ENCODE data around the gene OR51E2. TPM values are rescaled to one million over a fixed set of nuclear protein-coding genes. Genes with fewer than 3 reads are reported as not detected.

Gene OR51E2
- total RNA-seq, 4 donors from 2014 or later: 0.24 TPM; not detected in 3

DNA sequence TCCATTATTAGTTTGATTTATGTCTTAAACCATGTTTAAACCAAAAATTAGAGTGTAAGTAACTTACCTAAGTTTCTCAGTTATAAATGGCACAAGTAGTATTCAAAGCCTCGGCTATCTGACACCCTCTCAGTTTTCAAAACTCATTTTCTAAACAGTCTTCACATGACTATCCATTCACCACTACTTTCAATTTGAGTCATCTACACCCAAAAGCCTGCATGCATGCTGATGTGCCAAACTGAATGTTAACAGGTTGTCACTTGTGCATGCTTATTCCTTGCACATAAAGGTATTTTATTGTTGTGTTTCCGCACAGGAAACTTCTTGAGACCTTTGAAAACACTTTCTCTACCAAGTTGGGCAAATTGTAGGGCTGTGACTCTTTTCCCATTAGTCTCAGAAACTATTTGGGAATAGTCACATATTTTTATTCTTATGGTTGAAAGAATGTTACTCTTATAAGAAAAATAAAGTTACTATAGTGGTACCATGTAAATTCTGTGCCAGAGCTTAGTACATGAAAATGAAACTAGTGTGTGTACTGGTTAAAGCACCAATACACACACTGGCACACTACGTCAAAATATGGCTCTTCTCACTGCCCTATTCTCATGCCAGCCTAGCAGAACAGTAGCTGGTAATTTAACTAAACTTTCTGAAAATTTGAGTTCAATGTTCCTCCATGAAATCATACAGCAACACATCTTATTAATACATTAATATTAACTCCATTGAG is 2.2 kb upstream of the OR51E2 start:
- no peak for TF ChIP-seq POLR2A (IDR thresholded peaks at IDR 0.05)
- TF ChIP-seq, protein P1, sequence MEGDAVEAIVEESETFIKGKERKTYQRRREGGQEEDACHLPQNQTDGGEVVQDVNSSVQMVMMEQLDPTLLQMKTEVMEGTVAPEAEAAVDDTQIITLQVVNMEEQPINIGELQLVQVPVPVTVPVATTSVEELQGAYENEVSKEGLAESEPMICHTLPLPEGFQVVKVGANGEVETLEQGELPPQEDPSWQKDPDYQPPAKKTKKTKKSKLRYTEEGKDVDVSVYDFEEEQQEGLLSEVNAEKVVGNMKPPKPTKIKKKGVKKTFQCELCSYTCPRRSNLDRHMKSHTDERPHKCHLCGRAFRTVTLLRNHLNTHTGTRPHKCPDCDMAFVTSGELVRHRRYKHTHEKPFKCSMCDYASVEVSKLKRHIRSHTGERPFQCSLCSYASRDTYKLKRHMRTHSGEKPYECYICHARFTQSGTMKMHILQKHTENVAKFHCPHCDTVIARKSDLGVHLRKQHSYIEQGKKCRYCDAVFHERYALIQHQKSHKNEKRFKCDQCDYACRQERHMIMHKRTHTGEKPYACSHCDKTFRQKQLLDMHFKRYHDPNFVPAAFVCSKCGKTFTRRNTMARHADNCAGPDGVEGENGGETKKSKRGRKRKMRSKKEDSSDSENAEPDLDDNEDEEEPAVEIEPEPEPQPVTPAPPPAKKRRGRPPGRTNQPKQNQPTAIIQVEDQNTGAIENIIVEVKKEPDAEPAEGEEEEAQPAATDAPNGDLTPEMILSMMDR (IDR thresholded peaks at IDR 0.05 in 4 of 5, conservative IDR thresholded peaks at IDR 0.05 in 1 of 5): no peak
- ATAC-seq (no peak), DNase-seq (no peak)
- peaks cover 6 to 8% of the 10 kb centered on the region in 2 donors for H3K4me1 ChIP-seq
- in situ Hi-C loops (cut with MboI; ENCODE audit: low sequenced_read_pairs in 4 of 4): no loop called here
- H3K4me3 ChIP-seq: no peak overlapping the region
- no peak overlapping the region for H3K27ac ChIP-seq
- no peaks in the 10 kb centered on the region for H3K27me3 ChIP-seq
- no peaks in the 10 kb centered on the region for H3K36me3 ChIP-seq
- no peaks in the 10 kb centered on the region for H3K9me3 ChIP-seq
- intact Hi-C loops (cut with DNase I; ENCODE audit: low total_unique reads): no loop called here

DNA sequence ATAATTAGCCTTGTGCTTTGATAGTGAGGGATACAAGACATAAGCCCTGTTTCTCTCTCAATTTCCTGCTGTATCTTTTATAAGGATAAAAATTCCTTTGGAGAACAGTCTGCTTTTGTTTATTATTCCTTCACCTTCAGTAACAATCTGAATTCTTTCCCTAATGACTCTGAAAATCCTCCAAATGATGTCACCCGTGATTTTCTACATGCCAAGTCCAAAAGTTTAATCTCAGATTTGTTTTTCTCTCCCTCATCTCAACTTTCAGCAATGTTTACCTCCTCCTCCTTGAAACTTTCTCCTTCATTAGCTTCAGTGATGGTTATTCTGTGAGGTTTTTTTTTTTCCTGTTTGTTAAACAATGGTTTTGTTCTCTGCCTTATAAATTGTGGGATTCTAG is 2.2 kb downstream of the OR51E2 start:
- H3K4me1 ChIP-seq: no peaks in the 10 kb centered on the region
- ATAC-seq: no peak
- no peaks in the 10 kb centered on the region for H3K27me3 ChIP-seq
- H3K36me3 ChIP-seq: no peaks in the 10 kb centered on the region
- H3K9me3 ChIP-seq: no peaks in the 10 kb centered on the region
- in situ Hi-C loops (cut with MboI; ENCODE audit: low sequenced_read_pairs in 4 of 4) (no loop called here), intact Hi-C loops (cut with DNase I; ENCODE audit: low total_unique reads) (no loop called here)
- TF ChIP-seq POLR2A (IDR thresholded peaks at IDR 0.05): no peak
- TF ChIP-seq, protein P1 (IDR thresholded peaks at IDR 0.05 in 4 of 5, conservative IDR thresholded peaks at IDR 0.05 in 1 of 5): no peak
- no peak for DNase-seq
- H3K4me3 ChIP-seq: no peak overlapping the region
- no peak overlapping the region for H3K27ac ChIP-seq

DNA sequence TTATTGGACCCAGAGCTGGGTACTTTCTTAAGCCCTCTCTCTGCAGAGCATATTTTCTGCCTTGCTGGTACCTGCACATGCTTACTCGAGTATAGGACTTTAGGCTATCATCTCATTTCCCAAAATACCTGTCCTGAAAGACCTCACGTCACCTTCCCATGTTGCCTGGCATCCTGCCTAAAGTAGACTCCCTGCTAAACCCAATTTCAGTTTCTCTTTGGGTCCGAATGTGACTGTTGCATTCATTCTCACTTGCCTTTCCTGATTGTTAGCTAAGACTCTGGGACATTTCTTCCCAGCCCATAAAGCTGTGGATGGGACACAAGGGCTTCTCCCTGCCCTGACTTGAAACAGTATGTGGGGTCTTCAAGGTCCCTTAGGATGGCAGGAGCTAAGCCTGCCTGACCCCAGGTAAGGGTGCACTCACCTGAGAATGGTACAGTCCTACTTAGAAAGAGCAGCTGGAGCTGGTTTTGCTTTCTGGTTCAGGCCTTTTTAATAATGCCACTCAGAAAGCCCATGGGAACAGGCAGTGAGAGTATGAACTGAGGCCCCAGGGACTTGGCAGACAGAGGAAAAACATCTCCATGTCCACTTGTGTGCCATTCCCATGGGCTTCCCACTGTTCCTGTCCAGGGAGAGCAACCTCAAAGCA is 12.9 kb downstream of the OR51E2 start:
- intact Hi-C loops (cut with DNase I; ENCODE audit: low total_unique reads): no loop called here
- Histone ChIP-seq H3K4me3 (no peak overlapping the region), H3K4me1 (no peaks in the 10 kb centered on the region), H3K36me3 (no peaks in the 10 kb centered on the region), H3K27me3 (no peaks in the 10 kb centered on the region), H3K9me3 (no peaks in the 10 kb centered on the region), H3K27ac (no peak overlapping the region)
- DNase-seq (no peak), ATAC-seq (no peak)
- no peak for TF ChIP-seq POLR2A (IDR thresholded peaks at IDR 0.05)
- TF ChIP-seq, protein P1 (IDR thresholded peaks at IDR 0.05 in 4 of 5, conservative IDR thresholded peaks at IDR 0.05 in 1 of 5): no peak
- in situ Hi-C loops (cut with MboI; ENCODE audit: low sequenced_read_pairs in 4 of 4): no loop called here

DNA sequence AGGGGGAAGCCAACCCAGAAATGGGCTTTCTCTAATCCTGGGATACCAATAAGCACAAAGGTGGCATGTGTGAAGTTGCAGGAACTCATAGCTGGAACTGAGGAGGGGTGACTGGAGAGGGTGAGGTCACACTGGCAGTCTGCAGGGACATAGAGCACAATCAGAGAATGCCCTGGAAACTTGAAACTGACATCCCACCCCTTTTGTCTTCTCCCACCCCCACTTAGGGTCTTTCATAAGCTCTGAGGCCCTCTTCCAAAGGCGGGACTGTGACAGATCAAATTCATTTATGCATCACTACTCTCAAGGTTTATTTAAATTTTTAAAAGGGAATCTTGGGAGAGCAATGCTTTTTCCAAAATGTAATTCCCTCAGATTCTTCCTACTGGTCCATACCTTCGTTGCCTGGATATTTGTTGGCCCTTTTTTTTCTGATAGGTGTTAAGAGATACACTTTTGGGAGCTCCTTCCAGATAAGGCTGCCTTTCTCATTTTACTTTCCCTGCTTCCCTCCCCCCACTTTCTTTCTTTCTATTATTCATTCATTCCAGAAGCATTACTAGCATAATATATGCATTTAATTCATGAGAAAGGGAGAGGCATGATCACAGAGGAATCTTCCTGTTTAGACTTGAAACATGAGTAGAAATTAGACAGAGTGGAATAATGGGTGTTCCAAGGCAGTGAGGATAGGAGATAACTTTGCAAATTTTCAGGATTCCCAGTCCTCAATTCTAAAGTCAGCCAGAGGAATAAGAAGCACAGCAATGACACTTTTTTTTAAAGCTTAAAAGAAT is 14.8 kb downstream of the OR51E2 start:
- DNase-seq (no peak), ATAC-seq (no peak)
- no peaks in the 10 kb centered on the region for H3K27me3 ChIP-seq
- no peaks in the 10 kb centered on the region for H3K9me3 ChIP-seq
- no peak for TF ChIP-seq POLR2A (IDR thresholded peaks at IDR 0.05)
- TF ChIP-seq, protein P1 (IDR thresholded peaks at IDR 0.05 in 4 of 5, conservative IDR thresholded peaks at IDR 0.05 in 1 of 5): no peak
- no peaks in the 10 kb centered on the region for H3K4me1 ChIP-seq
- intact Hi-C loops (cut with DNase I; ENCODE audit: low total_unique reads): no loop called here
- H3K4me3 ChIP-seq: no peak overlapping the region
- H3K36me3 ChIP-seq: no peaks in the 10 kb centered on the region
- in situ Hi-C loops (cut with MboI; ENCODE audit: low sequenced_read_pairs in 4 of 4): no loop called here
- H3K27ac ChIP-seq: no peak overlapping the region

Data from gastrocnemius medialis (tissue), 4 donors.